GM21381 (cell line): Measurements from ENCODE around the gene UPF2.
"Not testable (repeated sequence)": the region's sequence is repeated elsewhere in the genome, so short reads cannot be mapped to it uniquely, and the experiment has no call there.

ENCODE experiments used
- ATAC-seq: cut with Tn5 transposase; IDR thresholded peaks from one replicate; pipeline ENCODE4 v1.9.1; 2021; ENCODE audit warnings: mild to moderate bottlenecking, moderate library complexity; ENCODE audit not compliant: unreplicated experiment

UPF2 gene

GRCh38 chr10:12042797-12043651, at the start of gene UPF2:
Gene UPF2, minus strand, starts transcription at chr10:12042809. Its CDS starts 7,386 bp downstream, at chr10:12035423.
- ATAC-seq: peak; percentile 57

GRCh38 chr10:12091421-12091820, 48.8 kb upstream of the UPF2 start:
- no peak for ATAC-seq

DNA sequence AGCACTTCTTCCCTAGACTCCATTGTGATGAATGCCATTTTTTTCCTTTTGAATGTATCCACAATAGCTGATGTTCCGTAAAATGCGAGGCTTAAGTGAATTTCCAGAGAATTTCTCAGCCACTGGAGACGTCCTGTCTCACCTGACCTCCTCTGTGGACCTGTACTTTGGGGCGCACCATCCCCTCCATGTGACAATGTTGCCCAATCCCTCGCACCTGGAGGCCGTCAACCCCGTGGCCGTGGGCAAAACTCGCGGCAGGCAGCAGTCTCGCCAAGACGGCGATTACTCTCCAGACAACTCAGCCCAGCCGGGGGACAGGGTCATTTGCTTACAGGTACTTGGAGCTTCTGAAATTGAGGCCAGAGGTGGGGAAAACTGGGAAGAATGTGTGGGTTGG, 46.3 kb upstream of the UPF2 start:
- no peak for ATAC-seq

DNA sequence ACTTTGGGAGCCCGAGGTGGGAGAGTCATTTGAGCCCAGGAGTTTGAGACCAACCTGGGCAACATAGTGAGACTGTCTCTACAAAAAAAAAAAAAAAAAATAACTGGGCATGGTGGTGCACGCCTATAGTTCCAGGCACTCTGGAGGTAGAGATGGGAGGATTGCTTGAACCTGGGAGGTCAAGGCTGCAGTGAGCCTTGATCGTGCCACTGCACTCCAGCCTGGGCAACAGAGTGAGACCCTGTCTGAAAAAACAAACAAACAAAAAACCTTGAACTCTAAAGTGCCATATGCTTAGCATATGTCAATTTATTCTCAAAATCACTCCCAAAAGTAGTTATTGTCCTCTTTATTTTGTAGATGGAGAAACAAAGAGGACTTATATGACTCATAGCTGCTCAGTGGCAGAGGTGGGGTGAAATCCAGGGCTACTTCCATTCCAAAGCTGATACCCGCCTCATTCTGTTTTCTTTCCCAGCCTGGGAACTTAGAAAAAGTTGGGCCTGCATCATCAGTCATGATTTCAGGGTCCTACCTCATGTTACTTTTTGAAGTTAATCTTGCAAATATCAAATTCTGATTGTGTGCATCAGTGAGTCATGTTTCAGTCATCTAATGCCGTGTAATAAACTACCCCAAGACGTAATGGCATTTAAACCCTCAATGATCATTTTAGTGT, 39.4 kb upstream of the UPF2 start:
- no peak for ATAC-seq

- no peak for ATAC-seq
These were observed 38.9 kb upstream of the UPF2 start for GRCh38 chr10:12081470-12081869.

DNA sequence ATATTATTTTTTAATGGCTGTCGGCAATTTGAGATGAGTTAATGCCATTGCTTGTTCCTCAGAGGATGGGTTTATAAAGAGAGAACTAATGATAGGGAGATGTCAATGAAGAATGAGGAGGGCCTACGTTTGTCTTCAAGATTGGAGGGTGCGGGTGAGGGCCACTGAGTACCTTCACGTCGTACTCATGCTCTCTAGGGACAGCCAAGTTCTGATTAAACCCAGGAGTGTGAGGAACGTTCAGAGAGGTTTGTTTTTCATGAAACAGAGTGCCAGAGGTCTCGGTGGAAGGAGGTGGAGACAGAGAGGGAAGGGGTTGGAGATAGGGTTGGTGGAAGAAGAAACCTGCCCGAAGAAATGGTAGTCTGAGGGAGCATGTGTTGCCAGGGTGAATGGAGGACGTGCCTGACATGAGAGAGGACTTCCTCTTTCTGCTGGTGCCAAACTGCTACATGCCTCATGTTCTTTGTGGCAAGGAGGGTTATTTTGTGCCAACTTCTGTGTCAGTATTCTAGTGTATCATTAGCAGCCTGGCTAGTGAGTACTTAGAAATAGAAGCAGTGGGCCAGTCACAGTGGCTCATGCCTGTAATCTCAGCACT, 35.1 kb upstream of the UPF2 start:
- ATAC-seq: no peak

GRCh38 chr10:12073526-12073925, 30.9 kb upstream of the UPF2 start:
- ATAC-seq: no peak

- ATAC-seq: not testable (repeated sequence)
These were observed 28.8 kb upstream of the UPF2 start for GRCh38 chr10:12071441-12071840.

DNA sequence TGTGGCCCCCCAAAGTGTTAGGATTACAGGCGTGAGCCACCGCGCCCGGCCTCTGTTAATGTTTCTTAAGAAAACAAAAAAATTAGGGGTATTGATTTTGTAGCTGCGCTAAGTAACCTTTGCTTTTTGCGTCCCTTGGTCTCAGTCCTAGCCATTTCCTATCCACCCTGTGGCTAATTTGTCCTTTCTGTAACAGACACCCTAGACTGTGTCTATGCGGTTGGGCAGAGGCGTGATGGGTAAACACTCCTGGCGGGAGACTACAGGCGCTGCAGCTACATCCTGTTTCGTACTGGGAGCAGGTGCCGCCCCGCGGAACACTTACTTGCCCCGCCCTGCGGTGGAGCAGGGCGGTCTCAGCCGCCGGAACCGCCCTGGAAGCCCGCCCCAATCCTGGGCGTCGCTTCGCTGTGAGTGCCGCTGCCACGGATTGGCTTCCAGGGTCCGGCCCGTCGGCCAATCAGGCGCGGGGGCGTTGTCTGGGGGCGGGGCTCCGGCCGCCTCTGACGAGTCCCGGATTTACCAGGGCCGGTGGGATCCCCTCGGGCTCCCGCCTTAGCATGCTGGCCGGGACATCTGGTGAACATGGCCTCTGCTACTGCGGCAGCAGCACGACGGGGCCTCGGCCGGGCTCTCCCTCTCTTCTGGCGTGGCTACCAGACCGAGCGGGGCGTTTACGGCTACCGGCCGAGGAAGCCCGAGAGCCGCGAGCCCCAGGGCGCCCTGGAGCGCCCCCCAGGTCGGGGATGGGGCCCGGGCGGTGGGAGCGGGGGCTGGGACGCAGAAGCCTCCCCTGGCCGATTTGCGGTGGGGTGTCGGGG, 26.1 kb upstream of the UPF2 start, which contains the start of gene DHTKD1:
Gene DHTKD1 (plus strand): TSS at position 506 of the 821 bp plus-strand sequence. CDS start 80 bp downstream, at position 586.
- peak; percentile 97 for ATAC-seq

DNA sequence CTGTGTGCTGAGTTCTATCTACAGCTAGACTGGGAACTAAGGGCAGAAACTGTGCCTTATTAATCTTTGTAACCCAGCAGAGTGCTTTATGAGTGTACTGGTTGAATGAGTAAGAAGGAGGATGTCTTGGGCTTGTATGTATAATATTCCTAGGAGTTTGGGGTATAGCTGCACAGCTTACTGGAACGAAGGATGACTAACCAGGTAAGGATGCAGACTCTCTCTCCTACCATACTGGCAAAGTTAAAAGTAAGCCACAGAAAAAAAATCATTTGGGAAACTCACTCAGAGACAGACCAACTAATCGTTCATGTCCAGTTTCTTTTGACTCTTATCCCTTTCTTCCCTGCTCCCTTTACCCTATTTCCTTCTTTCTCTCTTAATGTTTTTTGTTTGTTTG, 24.7 kb upstream of the UPF2 start:
- no peak for ATAC-seq

GRCh38 chr10:12063483-12063818, 20.8 kb upstream of the UPF2 start:
- ATAC-seq: no peak

DNA sequence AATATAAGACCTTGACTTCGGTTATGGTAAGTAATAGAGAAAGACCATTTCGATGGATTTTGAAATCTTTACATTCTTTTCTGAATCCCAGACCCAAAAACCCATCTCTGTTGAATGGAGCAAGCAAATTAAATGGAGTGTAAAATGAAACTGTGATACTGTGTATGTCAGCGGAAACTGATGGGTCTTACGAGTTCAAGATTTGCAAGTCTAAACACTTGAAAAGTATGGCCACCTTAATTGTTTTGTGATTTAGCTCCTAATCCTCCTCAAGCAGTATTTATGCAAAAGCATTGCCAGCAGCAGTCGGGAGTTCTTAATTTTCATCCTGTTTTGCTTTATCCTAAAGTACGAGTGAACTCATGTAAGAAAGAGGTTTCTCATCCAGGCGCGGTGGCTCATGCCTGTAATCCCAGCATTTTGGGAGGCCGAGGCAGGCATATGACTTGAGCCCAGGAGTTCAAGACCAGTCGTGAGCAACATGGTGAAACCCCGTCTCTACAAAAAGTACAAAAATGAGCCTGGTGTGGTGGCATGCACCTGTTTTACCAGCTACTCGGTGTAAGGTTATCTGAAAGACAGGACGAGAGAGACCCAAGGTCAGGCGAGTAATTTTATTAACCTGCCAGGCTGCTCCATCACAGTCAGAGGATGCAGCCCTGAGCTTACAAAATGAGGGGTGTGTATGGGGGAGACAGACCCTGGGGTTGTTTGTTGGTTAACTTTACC, 20.3 kb upstream of the UPF2 start:
- no peak for ATAC-seq

- no peak for ATAC-seq
These were observed 18.5 kb upstream of the UPF2 start for GRCh38 chr10:12061124-12061523.

DNA sequence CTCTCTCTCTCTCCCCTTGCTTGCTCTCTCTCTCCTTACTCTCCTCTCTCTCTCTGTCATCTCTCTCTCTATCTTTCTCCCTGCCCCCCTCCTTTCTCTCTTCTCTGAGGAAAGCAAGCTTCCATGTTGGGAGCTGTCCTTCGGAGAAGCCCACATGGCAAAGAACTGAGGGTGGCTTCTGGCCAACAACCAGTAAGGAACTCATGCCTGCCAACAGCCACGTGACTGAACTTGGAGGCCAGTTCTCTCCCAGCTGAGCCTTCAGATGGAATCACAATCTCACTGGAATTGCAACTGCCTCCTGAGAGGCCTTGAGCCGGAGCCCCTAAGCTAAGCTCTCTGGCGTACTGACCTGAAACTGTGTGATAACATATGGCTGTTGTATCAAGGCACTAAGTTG, 14.1 kb upstream of the UPF2 start:
- ATAC-seq: no peak

- no peak for ATAC-seq
These were observed 13.1 kb upstream of the UPF2 start for GRCh38 chr10:12055732-12056131.

DNA sequence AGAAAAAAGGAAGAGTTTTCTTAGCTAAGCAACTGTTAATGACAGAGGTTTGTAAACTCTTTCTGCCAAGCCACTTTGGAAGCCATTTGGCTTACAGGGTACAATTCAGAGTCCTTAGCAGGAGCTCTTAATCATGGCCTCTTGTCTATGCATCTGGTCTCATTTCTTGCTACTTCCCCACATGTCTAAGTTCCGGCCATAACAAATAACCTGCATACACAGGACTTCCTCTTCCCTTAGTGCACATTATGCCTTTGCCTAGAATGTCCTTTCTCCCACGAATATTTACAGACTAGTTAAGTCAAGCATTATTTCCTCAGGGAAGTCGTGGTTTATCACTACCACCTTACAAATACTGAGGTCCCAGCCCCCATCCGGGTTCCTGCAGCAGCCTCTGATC, 8.6 kb upstream of the UPF2 start:
- no peak for ATAC-seq

GRCh38 chr10:12050528-12050927, 7.9 kb upstream of the UPF2 start:
- ATAC-seq: no peak

DNA sequence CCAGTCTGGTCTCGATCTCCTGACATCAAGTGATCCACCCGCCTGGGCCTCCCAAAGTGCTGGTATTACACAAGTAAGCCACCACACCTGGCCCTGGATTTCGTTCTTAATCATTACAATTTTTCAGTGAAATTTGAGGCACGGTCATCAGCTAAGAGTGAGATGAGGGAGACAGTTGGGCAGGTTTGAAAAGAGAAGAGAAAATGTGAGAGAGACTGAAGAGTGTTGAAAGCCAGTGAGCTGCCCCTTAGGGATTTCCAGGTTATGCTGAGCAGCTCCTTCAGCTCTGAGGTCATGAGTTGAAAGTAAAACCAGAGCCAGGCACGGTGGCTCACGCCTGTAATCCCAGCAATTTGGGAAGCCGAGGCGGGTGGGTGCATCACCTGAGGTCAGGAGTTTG, 5.9 kb upstream of the UPF2 start:
- peak; percentile 32 for ATAC-seq

DNA sequence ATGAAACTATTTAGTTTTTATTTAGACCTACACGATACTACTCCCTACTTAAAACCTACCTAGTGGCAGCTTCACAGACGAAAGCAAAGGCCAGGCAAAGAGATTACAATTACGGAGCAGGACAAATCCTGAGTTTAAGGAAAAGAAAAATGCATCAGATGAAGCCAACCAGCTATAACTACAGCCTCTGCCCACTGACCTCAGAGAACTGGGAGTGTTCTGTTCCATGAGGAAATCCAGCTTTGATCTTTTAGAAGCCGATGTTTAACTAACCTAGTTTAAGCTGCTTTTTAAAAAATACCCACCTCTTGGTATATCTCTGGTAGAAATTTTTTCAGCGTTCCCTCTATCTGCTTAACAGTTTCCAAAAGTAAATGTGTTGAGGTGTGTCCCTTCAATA, 3.0 kb upstream of the UPF2 start:
- no peak for ATAC-seq

- peak; percentile 12 for ATAC-seq
These were observed 206 bp downstream of the UPF2 start for GRCh38 chr10:12042409-12042796.
